NCI-H1105 (cell line): Measurements from ENCODE around the gene ZNF334.

ENCODE experiments used
- DNase-seq: peaks from one replicate; lab custom pipeline; 2025; lab: John Stamatoyannopoulos, UW

Gene ZNF334

GRCh38 chr20:46485431-46485830, 27.9 kb downstream of the ZNF334 start:
- no peak for DNase-seq

GRCh38 chr20:46484954-46485353, 28.4 kb downstream of the ZNF334 start:
- no peak for DNase-seq

GRCh38 chr20:46483879-46484278, 29.5 kb downstream of the ZNF334 start:
- DNase-seq = no peak

- no peak for DNase-seq
These were observed 30.5 kb downstream of the ZNF334 start for GRCh38 chr20:46482864-46483263.

- DNase-seq = no peak
These were observed 35.7 kb downstream of the ZNF334 start for GRCh38 chr20:46477640-46478039.

- DNase-seq = no peak
These were observed 36.1 kb downstream of the ZNF334 start for GRCh38 chr20:46477225-46477624.

- DNase-seq = no peak
These were observed 44.9 kb downstream of the ZNF334 start for GRCh38 chr20:46468508-46468907.

- no peak for DNase-seq
These were observed 48.9 kb downstream of the ZNF334 start for GRCh38 chr20:46464451-46464850.

GRCh38 chr20:46463852-46464251, 49.5 kb downstream of the ZNF334 start:
- DNase-seq = no peak

- no peak for DNase-seq
These were observed 51.6 kb downstream of the ZNF334 start for GRCh38 chr20:46461808-46462207.

GRCh38 chr20:46458866-46459750, 54.3 kb downstream of the ZNF334 start:
- DNase-seq = peak; percentile 79

- no peak for DNase-seq
These were observed 56.9 kb downstream of the ZNF334 start for GRCh38 chr20:46456255-46457028.

GRCh38 chr20:46455729-46456128, 57.6 kb downstream of the ZNF334 start:
- DNase-seq = no peak
